Measurements from ENCODE around the gene CSTA. TPM values are rescaled to one million over a fixed set of nuclear protein-coding genes. Genes with fewer than 3 reads are reported as not detected.

The CSTA gene
- total and polyA plus RNA-seq, 2 of the 13 experiments (the other 11 are each of a cell fraction or from before 2014, with no cell fraction given) = 3.9 to 11.0 TPM

- no peaks in the 10 kb centered on the region for H4K20me1 ChIP-seq (ENCODE audit: insufficient read depth, low read length)
- no peak for ATAC-seq
- TF ChIP-seq ZNF180 (CRISPR knock-in tag; IDR thresholded peaks at IDR 0.05; ENCODE audit: borderline replicate concordance, low read depth) (no peak), ZNF432 (CRISPR knock-in tag; IDR thresholded peaks at IDR 0.05; ENCODE audit: borderline replicate concordance) (no peak), DPF2 (CRISPR knock-in tag; IDR thresholded peaks at IDR 0.05; ENCODE audit: borderline replicate concordance, low read depth) (no peak), ZFP82 (CRISPR knock-in tag; IDR thresholded peaks at IDR 0.05; ENCODE audit: borderline replicate concordance) (no peak), ATF5 (CRISPR knock-in tag; IDR thresholded peaks at IDR 0.05; ENCODE audit: low read depth) (no peak), SOX6 (IDR thresholded peaks at IDR 0.05) (no peak), SOX6 (CRISPR knock-in tag; IDR thresholded peaks at IDR 0.05) (no peak)
- no peak overlapping the region for H3K4me2 ChIP-seq (ENCODE audit: low read depth, low read length)
- DNase-seq (ENCODE audit: low spot score) = no peak
- CTCF ChIA-PET (ENCODE audit: low intra/inter-chr PET ratio, low total read pairs) = no interaction called here
- H3K79me2 ChIP-seq (ENCODE audit: insufficient read depth, low read length) = no peaks in the 10 kb centered on the region
- H2AFZ ChIP-seq (ENCODE audit: low read length) = no peak overlapping the region
- no peaks in the 10 kb centered on the region for H3K36me3 ChIP-seq (replicated peaks in 1 of 2; ENCODE audit: control insufficient read depth in 1 of 2, insufficient read depth in 2 of 2, low read length in 2 of 2)
- POLR2A ChIA-PET = no interaction called here
- in situ Hi-C loops (cut with HindIII; ENCODE audit: extremely low pct_ligation_motif_present, low pct_unique_long_range_greater_than_20kb) (no loop called here), intact Hi-C loops (cut with micrococcal nuclease; ENCODE audit: unreplicated experiment) (no loop called here)
- 88% methylated on average over 8 of the region's 8 CpGs for WGBS (ENCODE audit: low lambda C conversion rate)
- BruUV-seq (replicated peaks) = no TSS peak
- no peak overlapping the region for H3K4me3 ChIP-seq (replicated peaks in 1 of 3; ENCODE audit: insufficient read depth in 1 of 3, low read depth in 2 of 3, low read length in 3 of 3)
- no peaks in the 10 kb centered on the region for H3K9me3 ChIP-seq (ENCODE audit: low read length)
- H3K4me1 ChIP-seq (ENCODE audit: insufficient read depth, low read length) = no peaks in the 10 kb centered on the region
- H3K27ac ChIP-seq (ENCODE audit: extremely low read length, insufficient read depth, low read length) = no peak overlapping the region
- no peak for FAIRE-seq
- H3K27me3 ChIP-seq (ENCODE audit: control insufficient read depth in 1 of 2, insufficient read depth in 2 of 2, low read length in 2 of 2) = no peaks in the 10 kb centered on the region
- no peak overlapping the region for H3K9ac ChIP-seq (ENCODE audit: insufficient read depth, low read depth, low read length)
Measured at GRCh38 chr3:122332551-122332950, 7.5 kb downstream of the CSTA start.

GRCh38 chr3:122342803-122343202, 17.8 kb downstream of the CSTA start:
- Histone ChIP-seq H3K4me3 (replicated peaks in 1 of 3; ENCODE audit: insufficient read depth in 1 of 3, low read depth in 2 of 3, low read length in 3 of 3) (no peak overlapping the region), H3K4me1 (ENCODE audit: insufficient read depth, low read length) (no peaks in the 10 kb centered on the region), H3K9me3 (ENCODE audit: low read length) (no peaks in the 10 kb centered on the region), H2AFZ (ENCODE audit: low read length) (no peak overlapping the region), H3K36me3 (replicated peaks in 1 of 2; ENCODE audit: control insufficient read depth in 1 of 2, insufficient read depth in 2 of 2, low read length in 2 of 2) (no peaks in the 10 kb centered on the region), H3K9ac (ENCODE audit: insufficient read depth, low read depth, low read length) (no peak overlapping the region), H3K79me2 (ENCODE audit: insufficient read depth, low read length) (no peaks in the 10 kb centered on the region), H3K4me2 (ENCODE audit: low read depth, low read length) (no peak overlapping the region), H3K27ac (ENCODE audit: extremely low read length, insufficient read depth, low read length) (no peak overlapping the region), H3K27me3 (ENCODE audit: control insufficient read depth in 1 of 2, insufficient read depth in 2 of 2, low read length in 2 of 2) (no peaks in the 10 kb centered on the region), H4K20me1 (ENCODE audit: insufficient read depth, low read length) (no peaks in the 10 kb centered on the region)
- intact Hi-C loops (cut with micrococcal nuclease; ENCODE audit: unreplicated experiment) (no loop called here), in situ Hi-C loops (cut with HindIII; ENCODE audit: extremely low pct_ligation_motif_present, low pct_unique_long_range_greater_than_20kb) (no loop called here)
- DNase-seq (ENCODE audit: low spot score) (no peak), ATAC-seq (no peak), FAIRE-seq (no peak)
- 60% methylated on average over 1 of the region's 1 CpG for WGBS (ENCODE audit: low lambda C conversion rate)
- CTCF ChIA-PET (ENCODE audit: low intra/inter-chr PET ratio, low total read pairs) = no interaction called here
- POLR2A ChIA-PET = no interaction called here
- BruUV-seq (replicated peaks) = no TSS peak
- TF ChIP-seq ZNF781 (CRISPR knock-in tag; IDR thresholded peaks at IDR 0.05; ENCODE audit: borderline replicate concordance, not compliant biosample characterization) = no peak
- TF ChIP-seq CENPX (CRISPR knock-in tag; IDR thresholded peaks at IDR 0.05) = no peak
- TF ChIP-seq ZNF672 (CRISPR knock-in tag; IDR thresholded peaks at IDR 0.05) = no peak
- peak; percentile 74 for TF ChIP-seq ZNF121 (CRISPR knock-in tag; IDR thresholded peaks at IDR 0.05)
- TF ChIP-seq BHLHE40 (IDR thresholded peaks at IDR 0.05; ENCODE audit: low read length) = no peak

All from HepG2 (cell line).